Activated CD4-positive, alpha-beta T cell treated with anti-CD3 and anti-CD28 coated beads for 36 hours (primary cell): ENCODE results near the gene ARG1. TPM values are rescaled to one million over a fixed set of nuclear protein-coding genes. Genes with fewer than 3 reads are reported as not detected.

Experiments
- ATAC-seq: fragments of 200-7000 bp; cut with Tn5 transposase; one replicate; pipeline ENCODE4 v1.10.0; 2021; ENCODE audit warnings: mild to moderate bottlenecking, moderate library complexity
- CTCF ChIA-PET: fragments of 350-600 bp; sonication (Branson Sonifier 250); formaldehyde crosslinking; loops from one replicate; lab custom pipeline; 2021; ENCODE audit warnings: antibody characterized with exemption; lab: Charles Lee
- POLR2A ChIA-PET: fragments of 350-600 bp; sonication (Branson Sonifier 250); formaldehyde crosslinking; loops from one replicate; lab custom pipeline; 2021; ENCODE audit warnings: antibody characterized with exemption, inconsistent platforms; lab: Charles Lee
- DNase-seq: peaks from one replicate; pipeline ENCODE4 v3.0.0-alpha.2; 2020
- H3K27ac Mint-ChIP-seq: one replicate; pipeline ENCODE4 v1.8.0; 2021; ENCODE audit warnings: mixed read lengths
- H3K27me3 Mint-ChIP-seq: one replicate; pipeline ENCODE4 v1.8.0; 2021; ENCODE audit warnings: mixed read lengths
- H3K36me3 Mint-ChIP-seq: one replicate; pipeline ENCODE4 v1.8.0; 2021; ENCODE audit warnings: low read depth, mixed read lengths
- H3K4me1 Mint-ChIP-seq: one replicate; pipeline ENCODE4 v1.8.0; 2021; ENCODE audit warnings: mixed read lengths
- H3K4me3 Mint-ChIP-seq: one replicate; pipeline ENCODE4 v1.8.0; 2021; ENCODE audit warnings: mild to moderate bottlenecking, moderate library complexity, mixed read lengths
- H3K9me3 Mint-ChIP-seq: one replicate; pipeline ENCODE4 v1.8.0; 2021; ENCODE audit warnings: low read depth, mixed read lengths
- intact Hi-C, 2 experiments: fragments of 100-400 bp; cut with DNase I in 1 of 2; cut with micrococcal nuclease in 1 of 2; formaldehyde crosslinking; loops; one replicate each; pipeline versions ENCODE4 v1.14.2 to v1.15.1; 2022 to 2024; cut with DNase I, micrococcal nuclease
- total RNA-seq, 2 experiments: library from RNA; stranded (reverse); gene quantifications; one replicate each; pipeline ENCODE4 v1.2.3, GENCODE V29; 2021

Gene ARG1
- total RNA-seq, 2 experiments from 2014 or later, result not detected

GRCh38 chr6:131627724-131628682 is 55.0 kb downstream of the ARG1 start, which contains the start of gene MED23:
Gene MED23 (minus strand): TSS chr6:131628242. CDS start chr6:131628049, 193 bp downstream.
- POLR2A ChIA-PET, result interaction anchor here (0.6 to 1.2 kb wide), 3 partner anchors 14 to 25 kb away, joined by 3 to 5 read pairs (median 4); no protein-coding TSS in a partner anchor

DNA sequence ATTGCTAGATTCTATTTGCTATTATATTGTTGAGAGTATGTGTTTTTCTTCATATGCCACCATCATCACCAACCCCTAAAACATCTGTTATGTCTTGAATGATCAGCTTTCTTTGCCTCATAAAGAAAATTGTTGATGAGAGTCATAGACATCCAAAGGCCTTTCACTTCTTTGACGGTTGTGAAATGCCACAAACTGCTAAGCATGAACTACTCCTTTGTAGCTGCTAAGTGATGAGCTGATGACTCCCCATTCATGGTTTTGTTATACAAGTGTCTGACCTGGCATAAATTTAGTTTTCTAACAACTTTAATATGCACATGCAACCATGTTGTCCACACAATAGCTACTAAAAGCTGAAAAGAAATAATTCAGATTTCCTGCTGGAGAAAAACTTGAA is 55.7 kb downstream of the ARG1 start:
- peak; percentile 27 for ATAC-seq
- Mint-ChIP-seq H3K36me3 (peaks cover 7% of the 10 kb centered on the region), H3K4me1 (peaks cover 27% of the 10 kb centered on the region), H3K4me3 (peak overlapping the region; percentile 86), H3K9me3 (no peaks in the 10 kb centered on the region), H3K27me3 (no peaks in the 10 kb centered on the region), H3K27ac (peak overlapping the region; percentile 66)
- DNase-seq, result no peak
- intact Hi-C loops, result loop anchor here (1.0 to 5.0 kb wide), 9 partner anchors 59 to 1184 kb away; partner anchors contain the start of genes AKAP7 (in 1 of the 2) and RPS12 (in 1 of the 2)
- ChIA-PET CTCF (interaction anchor here (0.6 to 3.1 kb wide), 31 partner anchors 8 to 744 kb away, joined by 3 to 24 read pairs (median 4); partner anchors contain the start of genes ARG1 and ENPP3), POLR2A (interaction anchor here (1.1 kb wide), 1 partner anchor 20 kb away, joined by 3 read pairs; no protein-coding TSS in a partner anchor)

More at GRCh38 chr6:131627724-131628682, 55.0 kb downstream of the ARG1 start, which contains the start of gene MED23:
- Mint-ChIP-seq H3K27me3 (no peaks in the 10 kb centered on the region), H3K36me3 (peaks cover 10% of the 10 kb centered on the region), H3K4me3 (peak within 1 kb of the TSS; percentile 86), H3K9me3 (no peaks in the 10 kb centered on the region), H3K4me1 (peaks cover 27% of the 10 kb centered on the region), H3K27ac (peak within 1 kb of the TSS; percentile 92)
- peak; percentile 87 for ATAC-seq
- peak; percentile 97 for DNase-seq
- CTCF ChIA-PET, result interaction anchor here (0.6 to 3.1 kb wide), 41 partner anchors 9 to 1498 kb away, joined by 3 to 24 read pairs (median 4); partner anchors contain the start of genes ARG1, ENPP3 and SLC18B1
- intact Hi-C loops, result loop anchor here (1.0 to 5.0 kb wide), 10 partner anchors 59 to 1184 kb away; partner anchors contain the start of genes AKAP7 (in 1 of the 2) and RPS12 (in 1 of the 2)

DNA sequence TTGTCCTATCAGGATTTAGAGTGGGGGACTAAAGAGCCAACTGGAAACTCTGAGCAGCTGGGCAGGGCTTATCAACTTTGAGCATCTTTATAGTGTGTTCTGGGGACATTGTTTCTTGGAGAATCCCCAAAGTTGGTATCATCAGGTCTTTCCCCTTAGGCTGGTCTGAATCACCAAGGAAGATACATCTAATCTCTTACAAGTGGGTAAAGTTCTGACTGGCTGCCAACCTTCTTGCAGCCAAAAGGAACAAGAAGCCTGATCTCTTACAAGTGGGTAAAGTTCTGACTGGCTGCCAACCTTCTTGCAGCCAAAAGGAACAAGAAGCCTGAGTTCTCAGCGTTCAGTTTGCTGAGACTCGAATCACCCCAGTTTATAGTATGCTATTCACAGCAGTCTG is 56.6 kb downstream of the ARG1 start:
- Mint-ChIP-seq H3K9me3 (no peaks in the 10 kb centered on the region), H3K27ac (no peak overlapping the region), H3K4me1 (peaks cover 26% of the 10 kb centered on the region), H3K27me3 (no peaks in the 10 kb centered on the region), H3K4me3 (no peak overlapping the region), H3K36me3 (peaks cover 2% of the 10 kb centered on the region)
- intact Hi-C loops, result loop anchor here (2.0 to 5.0 kb wide), 8 partner anchors 58 to 1183 kb away; partner anchors contain the start of genes AKAP7 (in 1 of the 2), EPB41L2 (in 1 of the 2) and RPS12 (in 1 of the 2)
- CTCF ChIA-PET, result interaction anchor here (0.7 to 3.1 kb wide), 4 partner anchors 10 to 17 kb away, joined by 3 to 24 read pairs (median 10); no protein-coding TSS in a partner anchor
- DNase-seq (peak; percentile 21), ATAC-seq (peak; percentile 25)
- POLR2A ChIA-PET, result no interaction called here

- CTCF ChIA-PET, result no interaction called here
These were observed 58.7 kb downstream of the ARG1 start for GRCh38 chr6:131631625-131632289.

More at GRCh38 chr6:131631625-131632289, 58.7 kb downstream of the ARG1 start:
- POLR2A ChIA-PET, result no interaction called here
- no peak overlapping the region for H3K27ac Mint-ChIP-seq
- intact Hi-C loops, result loop anchor here in 1 of 2 experiments (2.0 kb wide), 1 partner anchor 569 kb away; the partner anchor contains the start of gene EPB41L2
- H3K27me3 Mint-ChIP-seq, result no peaks in the 10 kb centered on the region
- ATAC-seq (no peak), DNase-seq (no peak)
- no peak overlapping the region for H3K4me3 Mint-ChIP-seq
- no peaks in the 10 kb centered on the region for H3K36me3 Mint-ChIP-seq
- no peaks in the 10 kb centered on the region for H3K9me3 Mint-ChIP-seq
- peaks cover 22% of the 10 kb centered on the region for H3K4me1 Mint-ChIP-seq

Other genes starting within 250 kb of the ARG1 start
- gene MED23, start 55.0 kb downstream of the ARG1 start, total RNA-seq, result 10 to 100 TPM; 23.9 to 26.0 TPM
- gene ENPP3, start 64.1 kb downstream of the ARG1 start, total RNA-seq, result under 1 TPM; 0.57 to 0.58 TPM
- not detected for gene OR2A4, start 128.2 kb downstream of the ARG1 start, total RNA-seq
- gene CTAGE9, start 137.8 kb downstream of the ARG1 start, total RNA-seq, result under 1 TPM in 1 of 2 experiments, not detected in 1; 0.21 TPM
- under 1 TPM; 0.23 to 0.42 TPM for gene ENPP1, start 234.8 kb downstream of the ARG1 start, total RNA-seq